GM19324 (cell line): ENCODE results near the gene KIF5B.
"Not testable (repeated sequence)": the region's sequence is repeated elsewhere in the genome, so short reads cannot be mapped to it uniquely, and the experiment has no call there.

ENCODE experiments used
- ATAC-seq: cut with Tn5 transposase; IDR thresholded peaks from one replicate; pipeline ENCODE4 v1.9.1; 2021; ENCODE audit warnings: mild to moderate bottlenecking, moderate library complexity; ENCODE audit not compliant: unreplicated experiment, low FRiP score

Gene KIF5B

DNA sequence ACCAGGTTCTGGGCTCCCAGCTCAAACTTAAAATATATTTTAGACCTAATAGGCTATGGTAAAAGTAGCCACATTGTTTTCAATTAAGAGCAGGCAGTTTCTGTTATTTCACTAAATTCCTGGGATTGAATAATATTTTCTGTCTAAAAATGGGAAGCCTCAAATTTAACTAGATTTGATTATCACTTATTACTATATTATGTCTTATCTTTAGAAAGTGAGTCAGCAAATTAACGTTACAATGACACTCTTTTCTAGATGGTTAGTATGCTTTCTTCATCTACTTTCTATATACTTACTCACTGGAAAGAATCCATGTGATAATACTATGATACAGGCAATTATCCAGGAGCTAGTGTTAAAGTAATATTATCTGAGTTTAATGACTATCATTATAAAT is 27.5 kb downstream of the KIF5B start:
- ATAC-seq: no peak

DNA sequence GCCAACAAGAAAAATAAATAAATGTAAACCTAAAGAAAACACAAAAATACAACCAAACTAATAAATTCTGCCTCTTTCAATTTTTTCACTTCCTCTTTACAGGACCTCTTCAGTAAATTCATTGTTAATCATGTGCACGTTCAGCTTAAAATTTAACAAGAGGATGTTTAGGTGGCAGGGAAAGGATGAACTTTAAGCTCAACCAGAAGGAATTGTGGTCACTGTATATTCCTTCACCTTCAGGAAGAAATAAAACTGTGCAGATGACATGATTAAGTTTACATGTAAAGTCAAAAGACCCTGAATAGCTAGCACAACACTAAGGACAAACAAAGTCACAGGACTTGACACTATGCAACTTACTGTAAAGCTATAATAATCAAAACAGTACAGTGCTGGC is 33.0 kb downstream of the KIF5B start:
- no peak for ATAC-seq

DNA sequence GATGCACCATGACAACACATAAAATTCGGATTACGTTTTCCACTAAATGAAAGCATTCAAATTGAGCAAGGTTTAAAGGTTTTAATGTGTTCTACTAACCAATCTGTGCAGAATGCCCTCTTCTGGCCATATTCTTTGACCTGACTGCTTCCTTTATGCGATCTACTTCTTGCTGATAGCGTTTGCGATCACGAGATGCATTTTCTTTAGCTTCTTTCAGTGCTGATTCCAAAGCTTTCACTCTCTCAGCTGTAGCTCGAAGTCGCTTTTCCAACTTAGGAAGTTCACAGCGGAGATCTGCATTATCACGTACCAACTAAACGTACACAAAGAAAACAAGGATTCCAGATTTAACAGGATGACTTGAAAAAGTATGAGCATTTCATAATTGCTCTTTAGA is 39.2 kb downstream of the KIF5B start:
- ATAC-seq: no peak

DNA sequence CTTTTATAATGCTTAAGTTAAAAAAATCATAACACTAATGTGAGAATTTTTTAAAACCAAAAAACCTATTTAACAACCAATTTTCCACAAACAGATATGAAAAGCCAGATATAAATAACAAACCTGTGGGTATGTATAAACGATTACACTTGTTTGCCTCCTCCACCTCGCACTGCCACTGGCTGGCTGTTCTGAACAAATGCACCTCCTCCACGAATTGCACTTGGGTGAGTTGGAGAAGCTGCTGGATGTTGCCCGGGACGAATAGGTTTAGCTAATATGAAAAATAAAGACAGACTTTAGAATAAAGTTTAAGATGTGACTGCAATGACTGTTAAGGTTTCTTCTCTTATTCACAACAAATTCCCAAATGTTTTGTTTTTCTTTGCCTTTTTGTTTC is 40.8 kb downstream of the KIF5B start:
- no peak for ATAC-seq

DNA sequence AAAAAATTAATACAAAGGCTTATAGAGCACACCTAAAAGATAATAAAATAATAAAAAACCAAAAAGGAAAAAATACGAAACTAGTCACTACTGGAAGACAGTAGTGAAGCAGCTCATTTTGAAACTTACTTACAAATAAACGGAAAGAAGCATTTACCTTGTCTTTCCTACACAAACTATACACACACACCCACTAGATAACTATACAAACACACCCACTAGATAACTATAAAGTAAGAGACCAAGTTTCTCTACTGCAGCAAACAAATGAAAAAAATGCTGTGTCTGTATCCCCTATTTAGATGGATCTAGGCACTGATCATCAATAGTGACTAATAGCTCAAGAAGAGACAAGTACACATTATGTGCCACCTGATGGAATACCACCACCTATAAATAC is 49.2 kb downstream of the KIF5B start:
- ATAC-seq: no peak

DNA sequence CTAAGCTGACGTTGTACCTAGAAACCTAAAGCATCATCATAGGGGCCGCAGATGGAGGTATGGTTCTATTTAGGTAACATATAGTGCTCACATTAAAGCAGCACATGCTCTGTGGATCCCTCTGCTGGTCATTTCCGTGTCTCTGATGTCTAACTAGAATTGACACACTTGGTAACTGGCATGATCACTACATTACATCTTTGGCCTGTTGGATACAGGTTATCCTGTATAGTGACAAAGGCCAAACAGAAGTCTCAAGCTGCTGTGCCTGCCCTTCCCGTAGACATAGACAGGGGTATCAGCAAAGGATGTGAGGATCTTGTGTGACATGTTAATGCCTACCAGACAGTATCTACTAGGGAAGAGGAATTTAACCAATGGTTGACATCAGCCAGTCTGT is 51.2 kb downstream of the KIF5B start:
- no peak for ATAC-seq

DNA sequence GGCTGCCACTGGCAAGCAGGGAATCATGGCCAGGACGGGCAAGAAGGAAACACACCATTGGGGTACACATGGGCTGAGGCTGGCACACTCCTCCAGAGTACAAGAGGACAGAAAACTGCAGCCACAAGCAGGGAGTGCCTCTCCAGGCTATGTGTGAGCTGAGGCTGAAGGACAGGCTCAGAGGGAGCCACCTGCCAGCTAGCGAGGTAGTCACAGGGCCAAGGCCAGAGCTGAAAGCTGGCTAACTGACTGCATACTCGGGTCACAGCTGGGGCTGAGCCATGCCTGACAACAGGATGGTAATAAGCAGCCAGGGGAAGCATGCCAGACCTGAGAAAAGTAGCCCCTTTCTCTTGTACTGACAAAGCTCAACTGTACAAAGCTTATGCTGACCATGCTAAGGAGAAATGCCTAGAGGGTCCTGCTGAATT is 52.0 kb downstream of the KIF5B start:
- ATAC-seq: no peak

DNA sequence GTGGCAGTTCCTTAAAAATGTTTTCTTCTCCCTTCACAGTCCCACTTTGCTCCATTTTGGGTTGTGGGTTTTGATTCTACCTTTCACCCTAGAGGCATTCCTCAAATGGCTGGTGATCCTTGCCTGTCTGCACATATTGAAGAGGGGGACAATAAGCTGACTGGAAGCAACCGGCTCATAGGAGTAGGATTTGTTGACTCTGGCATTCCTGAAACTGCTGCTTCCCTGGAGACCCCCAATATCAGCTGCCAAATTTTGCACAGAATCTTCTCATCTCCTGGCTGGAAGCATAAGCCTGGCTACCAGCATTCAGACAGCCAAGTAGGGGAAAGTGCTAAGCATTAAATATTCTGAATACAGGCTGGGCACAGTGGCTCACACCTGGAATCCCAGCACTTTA is 53.7 kb downstream of the KIF5B start:
- ATAC-seq: no peak

DNA sequence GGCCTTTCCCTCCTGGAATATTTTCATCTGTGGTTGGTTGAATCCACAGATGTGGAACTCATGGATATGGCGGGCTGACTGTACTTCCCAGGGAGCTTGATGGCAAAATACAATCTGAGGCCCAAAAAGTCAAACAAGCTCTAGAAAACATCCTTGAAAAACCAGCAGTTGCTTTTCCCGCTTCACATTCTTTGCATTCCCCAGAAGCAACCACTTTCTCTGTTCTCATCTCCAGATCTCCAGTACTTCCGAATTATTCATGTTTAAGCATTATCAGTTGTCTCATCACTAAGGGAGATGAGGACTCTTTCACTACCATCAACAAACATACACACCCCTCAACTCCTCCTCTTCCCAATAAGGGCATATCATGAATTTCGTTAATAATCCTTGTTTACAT is 55.3 kb downstream of the KIF5B start:
- ATAC-seq: no peak

DNA sequence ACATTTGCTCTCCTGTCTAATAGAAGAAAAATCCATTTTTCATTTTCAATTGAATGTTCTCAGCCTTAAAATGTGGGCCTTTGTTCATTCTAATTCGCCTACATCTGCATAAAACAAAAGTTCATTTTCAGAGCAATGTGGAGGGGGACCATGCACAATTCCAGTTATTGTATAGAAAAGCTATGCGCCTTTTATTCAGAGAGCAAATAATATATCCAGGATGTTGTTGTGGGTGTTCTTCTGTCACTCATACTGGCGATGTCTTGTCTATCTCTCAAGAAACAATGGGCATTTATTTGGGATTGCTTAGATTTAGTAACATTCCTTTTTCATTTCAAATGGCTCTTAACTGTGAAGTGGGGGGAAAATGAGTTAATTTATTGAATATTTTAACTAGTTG is 56.4 kb downstream of the KIF5B start:
- ATAC-seq: no peak

DNA sequence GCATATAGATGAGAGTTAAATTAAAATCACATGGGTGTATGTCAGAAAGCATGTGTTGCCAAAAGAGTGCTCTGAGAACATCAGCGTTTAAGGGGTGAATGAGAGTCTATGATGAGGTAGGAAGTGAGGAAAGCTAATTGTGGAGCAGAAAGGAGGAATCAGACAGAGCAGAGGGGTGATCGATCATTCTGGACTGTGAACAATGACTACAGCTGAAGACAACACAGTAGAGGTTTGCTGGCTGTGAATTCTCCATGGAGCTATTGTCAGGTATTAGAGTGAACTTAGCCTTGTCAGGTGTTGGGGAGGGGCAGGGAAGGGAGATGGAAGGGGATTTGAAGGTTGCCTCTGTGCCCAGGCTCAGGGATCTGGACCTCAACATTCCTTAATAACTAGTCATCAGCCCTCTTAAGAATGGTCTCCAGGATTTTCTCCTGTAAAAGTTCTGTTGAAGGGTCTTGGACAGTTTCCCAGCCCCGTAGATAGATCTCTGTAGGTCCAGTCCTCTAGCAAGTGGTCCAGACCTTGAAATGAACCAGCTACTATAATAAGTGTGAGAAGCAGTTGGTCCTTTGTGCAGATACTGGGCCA is 57.1 kb downstream of the KIF5B start:
- no peak for ATAC-seq

DNA sequence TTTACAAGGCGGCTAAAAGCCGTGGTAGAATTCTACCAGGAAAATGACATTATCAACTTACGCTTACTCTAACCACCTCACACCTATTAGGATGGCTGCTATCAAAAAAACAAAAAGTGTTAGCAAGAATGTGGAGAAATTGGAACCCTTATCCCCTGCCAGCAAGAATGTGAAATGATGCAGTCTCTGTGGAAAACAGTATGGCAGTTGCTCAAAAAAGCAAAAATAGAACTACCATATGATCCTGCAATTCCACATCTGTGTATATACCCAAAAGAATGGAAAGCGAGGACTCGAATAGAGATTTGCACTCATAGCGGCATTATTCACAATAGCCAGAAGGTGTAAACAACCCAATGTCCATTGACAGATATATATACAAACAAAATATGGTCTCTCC is 61.3 kb downstream of the KIF5B start:
- no peak for ATAC-seq

DNA sequence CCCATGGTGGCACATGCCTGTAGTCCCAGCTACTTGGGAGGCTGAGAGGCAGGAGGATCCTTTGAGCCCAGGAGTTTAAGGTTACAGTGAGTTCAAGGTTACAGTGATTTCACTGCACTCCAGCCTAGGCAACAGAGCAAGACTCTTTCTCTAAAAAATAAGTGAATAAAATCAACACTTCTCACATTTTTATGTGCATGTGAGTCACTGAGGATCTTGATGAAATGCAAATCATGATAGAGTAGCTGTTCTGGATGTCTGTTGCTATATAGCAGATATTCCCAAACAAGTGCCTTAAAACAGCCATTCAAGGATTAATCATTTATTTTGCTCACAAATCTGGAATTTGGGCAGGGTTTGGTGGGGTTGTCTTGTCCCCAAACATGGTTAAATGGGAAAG is 65.3 kb downstream of the KIF5B start:
- ATAC-seq: no peak

DNA sequence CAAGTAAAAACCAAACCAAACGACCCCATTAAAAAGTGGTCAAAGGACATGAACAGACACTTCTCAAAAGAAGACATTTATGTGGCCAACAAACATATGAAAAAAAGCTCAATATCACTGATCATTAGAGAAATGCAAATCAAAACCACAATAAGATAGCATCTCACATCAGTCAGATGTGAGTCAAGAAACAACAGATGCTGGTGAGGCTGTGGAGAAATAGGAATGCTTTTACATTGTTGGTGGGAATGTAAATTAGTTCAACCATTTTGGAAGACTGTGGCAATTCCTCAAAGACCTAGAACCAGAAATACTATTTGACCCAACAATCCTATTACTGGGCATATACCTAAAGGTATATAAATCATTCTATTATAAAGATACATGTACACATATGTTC is 68.4 kb downstream of the KIF5B start:
- not testable (repeated sequence) for ATAC-seq

DNA sequence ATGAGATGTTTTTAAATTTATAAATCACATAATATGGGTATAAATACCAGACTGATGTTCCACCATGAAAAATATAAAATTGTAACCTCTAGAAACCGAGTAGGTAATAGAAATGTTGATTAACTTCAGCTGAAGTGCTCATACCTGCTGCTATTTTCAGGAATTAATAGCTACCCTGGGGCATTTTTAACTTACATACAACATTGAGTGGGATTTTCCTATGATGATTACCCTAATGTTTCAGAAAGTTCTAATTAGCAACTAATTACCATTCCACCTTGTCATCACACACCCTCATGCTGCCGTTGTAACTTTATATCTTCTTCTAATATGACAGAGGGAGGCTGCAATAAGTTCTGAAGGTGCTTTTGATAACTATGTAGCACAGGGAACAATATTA is 74.1 kb downstream of the KIF5B start:
- ATAC-seq: no peak

DNA sequence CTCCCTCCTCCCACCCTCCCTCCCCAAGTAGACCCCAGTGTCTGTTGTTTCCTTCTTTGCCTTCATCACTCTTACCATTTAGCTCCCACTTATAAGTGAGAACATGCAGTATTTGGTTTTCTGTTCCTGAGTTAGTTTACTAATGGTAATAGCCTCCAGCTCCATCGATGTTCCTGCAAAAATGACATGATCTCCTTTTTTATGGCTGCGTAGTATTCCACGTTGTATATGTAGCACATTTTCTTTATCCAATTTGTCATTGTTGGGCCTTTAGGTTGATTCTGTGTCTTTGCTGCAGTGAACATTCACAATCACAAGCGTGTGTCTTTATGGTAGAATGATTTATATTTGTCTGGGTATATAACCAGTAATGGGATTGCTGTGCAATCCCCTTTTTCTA is 75.8 kb downstream of the KIF5B start:
- ATAC-seq: no peak

DNA sequence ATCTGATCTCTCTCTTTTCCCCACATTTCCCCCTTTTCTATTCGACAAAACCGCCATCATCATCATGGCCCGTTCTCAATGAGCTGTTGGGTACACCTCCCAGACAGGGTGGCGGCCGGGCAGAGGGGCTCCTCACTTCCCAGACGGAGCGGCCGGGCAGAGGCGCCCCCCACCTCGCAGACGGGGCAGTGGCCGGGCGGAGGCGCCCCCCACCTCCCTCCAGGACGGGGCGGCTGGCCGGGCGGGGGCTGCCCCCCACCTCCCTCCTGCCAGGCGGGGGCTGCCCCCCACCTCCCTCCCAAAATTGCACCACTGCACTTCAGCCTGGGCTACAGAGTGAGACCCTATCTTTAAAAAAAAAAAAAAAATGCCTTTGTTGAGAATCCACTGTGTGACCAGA is 77.2 kb downstream of the KIF5B start:
- not testable (repeated sequence) for ATAC-seq

DNA sequence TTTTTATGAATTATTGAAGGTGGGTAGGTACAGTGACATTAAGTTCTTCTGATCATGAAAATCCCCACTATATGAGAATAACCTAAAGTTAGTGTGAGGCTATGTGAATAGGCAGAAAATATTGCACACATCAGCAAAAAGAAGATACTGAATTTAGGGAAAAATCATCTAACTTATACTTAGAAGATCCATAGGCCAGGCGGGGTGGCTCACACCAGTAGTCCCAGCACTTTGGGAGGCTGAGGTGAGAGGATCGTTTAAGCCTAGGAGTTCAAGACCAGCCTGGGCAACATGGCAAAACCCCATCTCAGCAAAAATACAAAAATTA is 78.1 kb downstream of the KIF5B start:
- ATAC-seq: no peak

DNA sequence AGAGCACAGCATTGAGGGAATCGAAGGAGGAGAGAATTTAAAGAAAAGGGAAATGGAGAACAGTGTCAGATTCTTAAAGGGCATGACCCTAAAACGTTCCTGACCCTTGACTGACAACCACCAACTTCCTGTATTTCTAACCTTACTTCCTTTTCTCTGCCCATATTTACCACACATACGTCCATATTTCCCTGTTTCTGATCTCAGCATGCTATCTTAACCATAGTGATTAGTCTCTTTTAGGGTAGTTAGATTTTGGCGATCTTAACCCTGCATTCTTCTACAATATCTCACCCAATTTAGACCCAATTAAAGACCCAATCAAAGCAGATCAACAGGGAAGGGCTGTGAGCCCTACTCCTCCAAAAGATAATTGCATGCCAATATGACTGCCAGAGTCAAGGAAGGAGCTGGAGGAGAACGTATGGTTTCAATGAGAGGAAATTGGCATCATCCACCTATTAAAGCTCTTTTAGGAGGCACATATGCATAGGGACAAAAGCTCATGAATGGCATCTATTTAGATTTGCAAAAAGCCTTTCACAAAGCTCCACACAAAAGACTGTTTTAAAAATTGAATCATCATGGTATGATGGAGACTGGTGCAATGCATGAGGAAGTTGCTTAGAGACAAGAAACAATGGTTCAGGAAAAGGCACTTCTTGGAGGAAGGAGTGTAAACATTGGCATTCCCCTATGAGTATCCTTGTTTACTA is 78.6 kb downstream of the KIF5B start:
- ATAC-seq: no peak

DNA sequence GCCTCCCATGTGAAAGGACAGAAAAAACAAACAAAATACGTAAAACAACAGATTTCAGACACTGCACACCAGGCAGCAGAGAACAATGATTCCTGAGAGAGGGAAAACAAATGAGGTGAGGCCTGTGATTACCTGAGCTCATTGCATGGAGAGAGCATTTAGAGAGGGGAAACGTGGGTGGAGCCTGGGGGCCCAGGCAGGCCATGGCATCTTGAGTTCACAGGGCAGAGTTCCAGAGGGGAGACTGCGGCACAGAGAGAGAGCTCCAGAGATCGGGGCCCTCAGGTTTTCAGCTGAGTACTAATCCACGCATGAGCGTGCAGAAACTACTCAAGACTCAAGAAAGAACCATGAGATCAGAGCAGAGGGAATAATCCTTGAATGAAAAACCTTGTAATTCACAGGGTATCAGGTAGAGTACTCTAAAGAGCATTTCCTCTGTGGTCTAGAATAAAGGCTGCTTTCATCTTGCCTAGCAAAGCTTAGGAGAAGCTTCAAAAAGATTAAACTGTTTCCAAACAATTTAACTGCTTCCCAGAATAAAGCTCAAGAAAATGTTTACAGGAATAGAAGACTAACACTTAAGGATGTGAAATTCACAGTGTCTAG is 81.0 kb downstream of the KIF5B start:
- no peak for ATAC-seq

DNA sequence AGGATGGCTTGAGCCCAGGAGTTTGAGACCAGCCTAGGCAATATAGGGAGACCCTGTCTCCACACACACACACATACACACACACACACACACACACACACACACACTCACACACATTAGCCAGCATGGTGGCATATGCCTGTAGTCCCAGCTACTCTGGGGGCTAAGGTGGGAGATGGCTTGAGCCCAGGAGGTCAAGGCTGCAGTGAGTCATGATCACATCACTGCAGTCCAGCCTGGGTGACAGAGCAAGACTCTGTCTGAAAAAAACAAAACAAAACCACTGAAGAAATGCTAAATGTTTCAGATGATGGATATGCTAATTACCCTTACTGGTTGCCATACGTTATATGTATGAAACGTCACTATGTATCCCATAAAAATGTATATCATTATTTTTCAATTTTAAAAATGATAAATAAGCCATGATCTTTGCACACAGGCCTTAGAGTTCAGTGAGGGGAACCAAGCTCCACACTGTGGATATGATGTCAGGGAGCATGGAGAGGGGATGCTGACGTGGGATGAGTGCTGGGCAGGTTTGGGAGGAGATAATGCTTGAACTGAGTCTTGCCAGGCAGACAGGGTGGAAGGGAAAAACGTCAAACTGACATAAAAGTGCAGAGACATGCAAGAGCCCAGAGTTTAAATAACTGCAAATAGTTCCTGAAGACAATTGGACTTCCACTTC is 81.6 kb downstream of the KIF5B start:
- ATAC-seq: no peak
